Stimulated activated naive B cell treated with anti-CD40 and anti-IgM and Interleukin-4, amounts not matched to agents 10 μg/mL and 1 μg/mL and 100 μg/mL, for 72 hours (primary cell): ENCODE measurements around the gene RAD51C.

Experiments
- ATAC-seq, 2 donors: fragments of 150-1000 bp; cut with Tn5 transposase; replicated peaks; 2 replicates each; pipeline ENCODE4 v1.10.0; 2021; ENCODE audit warnings: moderate library complexity in 1 of 2
- DNase-seq: peaks from one replicate; pipeline ENCODE4 v3.0.0; 2021
- H3K27ac Mint-ChIP-seq: one replicate; pipeline ENCODE4 v1.8.0; 2022; ENCODE audit warnings: mild to moderate bottlenecking, mixed read lengths
- H3K27me3 Mint-ChIP-seq, 2 donors: one replicate each; pipeline ENCODE4 v1.8.0; 2022; ENCODE audit warnings: mixed read lengths in 2 of 2
- H3K36me3 Mint-ChIP-seq, 2 donors: one replicate each; pipeline ENCODE4 v1.8.0; 2022; ENCODE audit warnings: mixed read lengths in 2 of 2, mild to moderate bottlenecking in 1 of 2
- H3K4me1 Mint-ChIP-seq, 2 donors: one replicate each; pipeline ENCODE4 v1.8.0; 2022; ENCODE audit warnings: mixed read lengths in 2 of 2, mild to moderate bottlenecking in 1 of 2
- H3K4me3 Mint-ChIP-seq, 2 donors: one replicate each; pipeline ENCODE4 v1.8.0; 2022; ENCODE audit warnings: mild to moderate bottlenecking in 2 of 2, mixed read lengths in 2 of 2, moderate library complexity in 1 of 2
- H3K9me3 Mint-ChIP-seq, 2 donors: one replicate each; pipeline ENCODE4 v1.8.0; 2022; ENCODE audit warnings: mixed read lengths in 2 of 2, mild to moderate bottlenecking in 1 of 2

Gene RAD51C

GRCh38 chr17:58694302-58694701 lies 1.9 kb downstream of the RAD51C start:
- Mint-ChIP-seq H3K4me1 (peaks cover 13 to 26% of the 10 kb centered on the region in 2 donors), H3K9me3 (no peaks in the 10 kb centered on the region), H3K4me3 (no peak overlapping the region), H3K36me3 (peaks cover 5 to 8% of the 10 kb centered on the region in 2 donors), H3K27ac (no peak overlapping the region), H3K27me3 (no peaks in the 10 kb centered on the region)
- no peak for DNase-seq
- no peak for ATAC-seq

- Mint-ChIP-seq H3K9me3 (no peaks in the 10 kb centered on the region), H3K4me1 (peaks cover 13 to 26% of the 10 kb centered on the region in 2 donors), H3K27me3 (no peaks in the 10 kb centered on the region), H3K4me3 (no peak overlapping the region), H3K27ac (no peak overlapping the region), H3K36me3 (peaks cover 10 to 13% of the 10 kb centered on the region in 2 donors)
- ATAC-seq (no peak), DNase-seq (no peak)
These were observed 2.4 kb downstream of the RAD51C start for GRCh38 chr17:58694826-58695225.

GRCh38 chr17:58699771-58700170 lies 7.4 kb downstream of the RAD51C start:
- no peaks in the 10 kb centered on the region for H3K27me3 Mint-ChIP-seq
- DNase-seq (no peak), ATAC-seq (no peak)
- peaks cover 15 to 30% of the 10 kb centered on the region in 2 donors for H3K36me3 Mint-ChIP-seq
- peaks cover 3 to 6% of the 10 kb centered on the region in 2 donors for H3K4me1 Mint-ChIP-seq
- H3K27ac Mint-ChIP-seq = no peak overlapping the region
- H3K9me3 Mint-ChIP-seq = no peaks in the 10 kb centered on the region
- no peak overlapping the region for H3K4me3 Mint-ChIP-seq

- no peaks in the 10 kb centered on the region for H3K9me3 Mint-ChIP-seq
- peaks cover 16 to 39% of the 10 kb centered on the region in 2 donors for H3K36me3 Mint-ChIP-seq
- H3K4me3 Mint-ChIP-seq = no peak overlapping the region
- peaks cover 8 to 14% of the 10 kb centered on the region in 2 donors for H3K4me1 Mint-ChIP-seq
- no peak overlapping the region for H3K27ac Mint-ChIP-seq
- DNase-seq (no peak), ATAC-seq (peak; percentile 63 to 81)
- no peaks in the 10 kb centered on the region for H3K27me3 Mint-ChIP-seq
These were observed 9.7 kb downstream of the RAD51C start for GRCh38 chr17:58702045-58702476.

GRCh38 chr17:58702708-58703107 lies 10.3 kb downstream of the RAD51C start:
- ATAC-seq = no peak

GRCh38 chr17:58703137-58703915 lies 10.9 kb downstream of the RAD51C start:
- Mint-ChIP-seq H3K4me1 (peaks cover 8 to 16% of the 10 kb centered on the region in 2 donors), H3K9me3 (no peaks in the 10 kb centered on the region), H3K27ac (no peak overlapping the region), H3K27me3 (no peaks in the 10 kb centered on the region), H3K36me3 (peaks cover 17 to 39% of the 10 kb centered on the region in 2 donors), H3K4me3 (no peak overlapping the region)
- DNase-seq (no peak), ATAC-seq (no peak)

More at GRCh38 chr17:58702708-58703107, 10.3 kb downstream of the RAD51C start:
- Mint-ChIP-seq H3K4me3 (no peak overlapping the region), H3K36me3 (peaks cover 17 to 39% of the 10 kb centered on the region in 2 donors), H3K4me1 (peaks cover 8 to 16% of the 10 kb centered on the region in 2 donors), H3K9me3 (no peaks in the 10 kb centered on the region), H3K27me3 (no peaks in the 10 kb centered on the region), H3K27ac (peak overlapping the region; percentile 47)
- no peak for DNase-seq

GRCh38 chr17:58703916-58704286 lies 11.5 kb downstream of the RAD51C start:
- Mint-ChIP-seq H3K9me3 (no peaks in the 10 kb centered on the region), H3K36me3 (peaks cover 17 to 39% of the 10 kb centered on the region in 2 donors), H3K4me1 (peaks cover 8 to 16% of the 10 kb centered on the region in 2 donors), H3K27ac (no peak overlapping the region), H3K27me3 (no peaks in the 10 kb centered on the region), H3K4me3 (no peak overlapping the region)
- ATAC-seq (no peak), DNase-seq (no peak)

- ATAC-seq (peak; percentile 72 to 74), DNase-seq (no peak)
- Mint-ChIP-seq H3K36me3 (peaks cover 18 to 43% of the 10 kb centered on the region in 2 donors), H3K4me3 (no peak overlapping the region), H3K4me1 (peaks cover 9 to 21% of the 10 kb centered on the region in 2 donors), H3K27ac (peak overlapping the region; percentile 75), H3K9me3 (no peaks in the 10 kb centered on the region), H3K27me3 (no peaks in the 10 kb centered on the region)
These were observed 14.1 kb downstream of the RAD51C start for GRCh38 chr17:58706351-58707140.

- peaks cover 17 to 35% of the 10 kb centered on the region in 2 donors for H3K36me3 Mint-ChIP-seq
- peaks cover 9 to 17% of the 10 kb centered on the region in 2 donors for H3K4me1 Mint-ChIP-seq
These were observed 18.6 kb downstream of the RAD51C start for GRCh38 chr17:58710948-58711552.

GRCh38 chr17:58722274-58722673 lies 29.9 kb downstream of the RAD51C start:
- H3K4me3 Mint-ChIP-seq = no peak overlapping the region
- peaks cover 8 to 19% of the 10 kb centered on the region in 2 donors for H3K36me3 Mint-ChIP-seq
- H3K4me1 Mint-ChIP-seq = no peaks in the 10 kb centered on the region
- H3K27me3 Mint-ChIP-seq = no peaks in the 10 kb centered on the region
- ATAC-seq (no peak), DNase-seq (no peak)
- no peak overlapping the region for H3K27ac Mint-ChIP-seq
- no peaks in the 10 kb centered on the region for H3K9me3 Mint-ChIP-seq

More at GRCh38 chr17:58710948-58711552, 18.6 kb downstream of the RAD51C start:
- Mint-ChIP-seq H3K27me3 (no peaks in the 10 kb centered on the region), H3K9me3 (no peaks in the 10 kb centered on the region), H3K4me3 (no peak overlapping the region), H3K27ac (no peak overlapping the region)
- DNase-seq (no peak), ATAC-seq (no peak)

- H3K4me1 Mint-ChIP-seq = no peaks in the 10 kb centered on the region
- ATAC-seq = no peak
- H3K36me3 Mint-ChIP-seq = peaks cover 8 to 19% of the 10 kb centered on the region in 2 donors
- no peak for DNase-seq
- no peaks in the 10 kb centered on the region for H3K9me3 Mint-ChIP-seq
- no peak overlapping the region for H3K27ac Mint-ChIP-seq
- no peak overlapping the region for H3K4me3 Mint-ChIP-seq
- H3K27me3 Mint-ChIP-seq = no peaks in the 10 kb centered on the region
These were observed 30.3 kb downstream of the RAD51C start for GRCh38 chr17:58722696-58723095.

GRCh38 chr17:58728798-58729197 lies 36.4 kb downstream of the RAD51C start:
- ATAC-seq (no peak), DNase-seq (no peak)
- Mint-ChIP-seq H3K27me3 (no peaks in the 10 kb centered on the region), H3K36me3 (peaks cover 3 to 23% of the 10 kb centered on the region in 2 donors), H3K4me1 (no peaks in the 10 kb centered on the region), H3K27ac (no peak overlapping the region), H3K9me3 (no peaks in the 10 kb centered on the region), H3K4me3 (no peak overlapping the region)

GRCh38 chr17:58730937-58731336 lies 38.5 kb downstream of the RAD51C start:
- no peak overlapping the region for H3K4me3 Mint-ChIP-seq
- no peaks in the 10 kb centered on the region for H3K4me1 Mint-ChIP-seq
- H3K27ac Mint-ChIP-seq = no peak overlapping the region
- no peaks in the 10 kb centered on the region for H3K27me3 Mint-ChIP-seq
- ATAC-seq (no peak), DNase-seq (no peak)
- H3K9me3 Mint-ChIP-seq = no peaks in the 10 kb centered on the region
- peaks cover 6 to 12% of the 10 kb centered on the region in 2 donors for H3K36me3 Mint-ChIP-seq

GRCh38 chr17:58734040-58734439 lies 41.6 kb downstream of the RAD51C start:
- Mint-ChIP-seq H3K4me3 (no peak overlapping the region), H3K27ac (no peak overlapping the region), H3K4me1 (no peaks in the 10 kb centered on the region), H3K36me3 (peaks cover 3 to 11% of the 10 kb centered on the region in 2 donors), H3K27me3 (no peaks in the 10 kb centered on the region), H3K9me3 (no peaks in the 10 kb centered on the region)
- DNase-seq (no peak), ATAC-seq (no peak)
